KMS-11 (cell line): ENCODE data around the gene FREM3.
A peak's percentile ranks its signal among the peaks of the same experiment; 100 is the strongest.

Source experiments
- H2AFZ ChIP-seq: fragments of 200-600 bp; sonication (generic); 2 replicates; pipeline ENCODE4 v1.6.1; 2016; ENCODE audit warnings: antibody characterized with exemption, mixed run types, low read depth
- H3K27ac ChIP-seq: fragments of 200-600 bp; sonication (generic); 2 replicates; pipeline ENCODE4 v1.6.1; 2016; ENCODE audit warnings: mild to moderate bottlenecking, mixed run types
- H3K27me3 ChIP-seq: fragments of 200-600 bp; sonication (generic); 2 replicates; pipeline ENCODE4 v1.6.1; 2017; ENCODE audit warnings: mild to moderate bottlenecking, low read depth, mixed run types, moderate library complexity; ENCODE audit not compliant: insufficient read depth
- H3K36me3 ChIP-seq: fragments of 200-600 bp; sonication (generic); 2 replicates; pipeline ENCODE4 v1.6.1; 2017; ENCODE audit warnings: mild to moderate bottlenecking, mixed run types; ENCODE audit not compliant: insufficient read depth
- H3K4me1 ChIP-seq: fragments of 200-600 bp; sonication (generic); 2 replicates; pipeline ENCODE4 v1.6.1; 2016; ENCODE audit warnings: mild to moderate bottlenecking, low read depth, mixed run types; ENCODE audit not compliant: poor library complexity, severe bottlenecking
- H3K4me2 ChIP-seq: fragments of 200-600 bp; sonication (generic); 2 replicates; pipeline ENCODE4 v1.7.0; 2016; ENCODE audit warnings: mild to moderate bottlenecking, mixed run types
- H3K4me3 ChIP-seq: fragments of 200-600 bp; sonication (generic); IDR thresholded peaks from 2 replicates; pipeline ENCODE4 v1.6.1; 2017; ENCODE audit warnings: low read depth, low read length, mixed read lengths; ENCODE audit not compliant: insufficient read depth
- H3K79me2 ChIP-seq: fragments of 200-600 bp; sonication (generic); 2 replicates; pipeline ENCODE4 v1.6.1; 2016; ENCODE audit warnings: low read depth, mixed run types; ENCODE audit not compliant: insufficient read depth
- H3K9ac ChIP-seq: fragments of 200-600 bp; sonication (generic); 2 replicates; pipeline ENCODE4 v1.6.1; 2016; ENCODE audit warnings: mild to moderate bottlenecking, mixed run types
- H4K20me1 ChIP-seq: fragments of 200-600 bp; sonication (generic); 2 replicates; pipeline ENCODE4 v1.6.1; 2016; ENCODE audit warnings: mild to moderate bottlenecking, mixed run types; ENCODE audit not compliant: insufficient read depth
- CTCF ChIP-seq: fragments of 200-600 bp; sonication (generic); conservative IDR thresholded peaks from 2 replicates; pipeline ENCODE4 v1.6.1; 2017; ENCODE audit warnings: low read depth, mild to moderate bottlenecking, antibody characterized with exemption, low read length, moderate library complexity, mixed read lengths

FREM3 gene

GRCh38 chr4:143616771-143617170 lies 83.7 kb downstream of the FREM3 start:
- Histone ChIP-seq H3K79me2 (no peaks in the 10 kb centered on the region), H3K9ac (no peak overlapping the region), H3K4me3 (no peak overlapping the region), H4K20me1 (no peaks in the 10 kb centered on the region), H3K4me2 (peak overlapping the region; percentile 30; the same call in 1 of the 2 replicates), H3K27me3 (peaks cover 11% of the 10 kb centered on the region; the same call in 1 of the 2 replicates), H2AFZ (no peak overlapping the region), H3K36me3 (no peaks in the 10 kb centered on the region), H3K27ac (no peak overlapping the region), H3K4me1 (peaks cover 23% of the 10 kb centered on the region)
- TF ChIP-seq CTCF, result no peak

- Histone ChIP-seq H3K27ac (no peak overlapping the region), H3K4me1 (no peaks in the 10 kb centered on the region), H3K9ac (no peak overlapping the region), H2AFZ (no peak overlapping the region), H4K20me1 (no peaks in the 10 kb centered on the region), H3K79me2 (no peaks in the 10 kb centered on the region), H3K27me3 (no peaks in the 10 kb centered on the region), H3K36me3 (no peaks in the 10 kb centered on the region), H3K4me2 (no peak overlapping the region), H3K4me3 (no peak overlapping the region)
- TF ChIP-seq CTCF, result no peak
These were observed 91.0 kb downstream of the FREM3 start for GRCh38 chr4:143609492-143609891.

GRCh38 chr4:143606480-143606879 lies 94.0 kb downstream of the FREM3 start:
- Histone ChIP-seq H3K4me3 (no peak overlapping the region), H3K9ac (no peak overlapping the region), H3K27me3 (no peaks in the 10 kb centered on the region), H4K20me1 (no peaks in the 10 kb centered on the region), H2AFZ (no peak overlapping the region), H3K27ac (no peak overlapping the region), H3K4me1 (no peaks in the 10 kb centered on the region), H3K4me2 (no peak overlapping the region), H3K36me3 (no peaks in the 10 kb centered on the region), H3K79me2 (no peaks in the 10 kb centered on the region)
- TF ChIP-seq CTCF, result no peak

GRCh38 chr4:143599827-143600226 lies 100.6 kb downstream of the FREM3 start:
- Histone ChIP-seq H4K20me1 (no peaks in the 10 kb centered on the region), H3K36me3 (no peaks in the 10 kb centered on the region), H2AFZ (no peak overlapping the region), H3K9ac (no peak overlapping the region), H3K79me2 (no peaks in the 10 kb centered on the region), H3K27me3 (no peaks in the 10 kb centered on the region), H3K4me3 (no peak overlapping the region), H3K4me1 (no peaks in the 10 kb centered on the region), H3K4me2 (no peak overlapping the region), H3K27ac (no peak overlapping the region)
- no peak for TF ChIP-seq CTCF
